Measurements from ENCODE around the gene TACC2.

Gene TACC2

GRCh38 chr10:122232769-122233168 lies 243.8 kb downstream of the TACC2 start:
- DNase-seq: peak; percentile 79

- DNase-seq: no peak
These were observed 244.9 kb downstream of the TACC2 start for GRCh38 chr10:122233857-122234348.

- DNase-seq: no peak
These were observed 245.5 kb downstream of the TACC2 start for GRCh38 chr10:122234416-122234815.

- no peak for DNase-seq
These were observed 247.8 kb downstream of the TACC2 start for GRCh38 chr10:122236690-122237306.

DNA sequence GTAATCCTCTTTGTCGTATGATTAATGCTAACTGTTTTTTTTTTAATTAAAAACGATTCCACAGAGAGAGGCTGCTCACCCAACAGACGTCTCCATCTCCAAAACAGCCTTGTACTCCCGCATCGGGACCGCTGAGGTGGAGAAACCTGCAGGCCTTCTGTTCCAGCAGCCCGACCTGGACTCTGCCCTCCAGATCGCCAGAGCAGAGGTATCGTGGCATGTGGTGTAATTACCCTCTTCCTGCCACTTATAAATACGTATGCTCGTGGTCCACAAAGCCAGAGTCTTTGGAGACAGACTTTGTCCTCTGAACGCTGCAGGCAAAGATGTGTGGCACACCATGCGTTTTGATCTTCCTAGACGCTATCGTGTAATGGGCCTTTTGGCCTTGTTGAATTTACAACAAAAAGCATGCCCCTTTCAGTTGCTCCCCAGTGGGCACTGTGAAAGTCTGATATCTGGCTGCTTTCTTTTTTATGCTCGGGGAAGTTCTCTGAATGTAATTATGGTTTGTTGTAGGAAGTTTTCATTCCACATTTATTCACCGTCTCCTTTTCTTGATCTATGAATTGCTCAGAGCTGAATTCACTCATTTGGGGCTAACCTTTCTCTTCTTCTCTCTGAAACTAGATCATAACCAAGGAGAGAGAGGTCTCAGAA lies 248.5 kb downstream of the TACC2 start:
- DNase-seq: no peak

DNA sequence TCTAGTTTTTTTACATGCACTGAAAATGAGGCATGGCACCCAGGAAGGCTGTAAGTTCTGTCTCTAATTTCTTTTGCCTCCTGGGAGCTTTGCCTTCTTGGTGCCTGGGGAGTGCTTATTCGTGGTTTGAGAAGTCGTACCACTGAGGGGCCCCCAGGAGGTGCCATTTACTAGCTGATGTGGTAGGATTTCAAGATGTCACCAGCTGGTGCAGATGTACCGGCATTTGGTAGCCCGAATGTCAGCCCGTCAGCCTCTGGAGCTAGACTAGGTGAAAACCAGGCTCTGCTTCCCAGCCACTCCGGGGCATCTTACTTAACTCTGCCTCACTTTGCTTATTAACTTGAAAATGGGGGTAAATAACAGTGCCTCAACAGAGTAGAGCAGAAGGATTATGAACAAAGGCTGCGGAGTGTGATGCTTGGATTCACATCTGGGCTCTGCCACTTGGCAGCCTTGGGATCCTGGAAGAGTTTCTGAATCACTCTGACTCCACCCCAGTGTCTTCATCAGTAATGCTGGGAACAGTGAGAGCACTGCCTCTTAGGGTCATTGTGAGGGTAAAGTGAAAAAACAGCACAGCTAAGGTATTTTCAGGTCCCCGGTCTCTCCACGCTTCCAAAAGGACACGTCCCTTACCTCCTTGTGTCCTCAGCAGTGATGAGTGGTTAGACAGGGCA lies 250.8 kb downstream of the TACC2 start:
- peak; percentile 24 for DNase-seq

DNA sequence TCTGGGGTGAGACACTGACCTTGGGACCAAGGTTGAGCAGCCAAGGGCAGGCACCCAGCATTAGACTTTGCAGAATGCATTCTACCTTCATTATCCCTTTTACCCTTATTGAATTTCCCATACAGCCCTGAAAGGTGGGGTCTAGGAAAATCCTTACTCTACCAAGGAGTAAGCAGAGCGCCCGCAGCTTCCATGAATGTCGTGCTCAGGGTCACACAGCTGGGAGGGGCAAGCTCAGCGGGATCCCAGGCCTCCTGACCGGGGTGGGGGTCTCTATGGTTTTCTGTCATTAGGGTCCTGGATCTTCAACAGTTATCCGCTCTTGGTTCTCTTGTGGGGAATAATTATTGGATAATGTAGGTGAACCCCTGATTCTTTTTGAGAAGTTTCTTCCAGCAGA lies 251.4 kb downstream of the TACC2 start:
- DNase-seq: no peak

- DNase-seq: no peak
These were observed 252.9 kb downstream of the TACC2 start for GRCh38 chr10:122241836-122242235.

GRCh38 chr10:122243550-122243949 lies 254.6 kb downstream of the TACC2 start:
- no peak for DNase-seq

DNA sequence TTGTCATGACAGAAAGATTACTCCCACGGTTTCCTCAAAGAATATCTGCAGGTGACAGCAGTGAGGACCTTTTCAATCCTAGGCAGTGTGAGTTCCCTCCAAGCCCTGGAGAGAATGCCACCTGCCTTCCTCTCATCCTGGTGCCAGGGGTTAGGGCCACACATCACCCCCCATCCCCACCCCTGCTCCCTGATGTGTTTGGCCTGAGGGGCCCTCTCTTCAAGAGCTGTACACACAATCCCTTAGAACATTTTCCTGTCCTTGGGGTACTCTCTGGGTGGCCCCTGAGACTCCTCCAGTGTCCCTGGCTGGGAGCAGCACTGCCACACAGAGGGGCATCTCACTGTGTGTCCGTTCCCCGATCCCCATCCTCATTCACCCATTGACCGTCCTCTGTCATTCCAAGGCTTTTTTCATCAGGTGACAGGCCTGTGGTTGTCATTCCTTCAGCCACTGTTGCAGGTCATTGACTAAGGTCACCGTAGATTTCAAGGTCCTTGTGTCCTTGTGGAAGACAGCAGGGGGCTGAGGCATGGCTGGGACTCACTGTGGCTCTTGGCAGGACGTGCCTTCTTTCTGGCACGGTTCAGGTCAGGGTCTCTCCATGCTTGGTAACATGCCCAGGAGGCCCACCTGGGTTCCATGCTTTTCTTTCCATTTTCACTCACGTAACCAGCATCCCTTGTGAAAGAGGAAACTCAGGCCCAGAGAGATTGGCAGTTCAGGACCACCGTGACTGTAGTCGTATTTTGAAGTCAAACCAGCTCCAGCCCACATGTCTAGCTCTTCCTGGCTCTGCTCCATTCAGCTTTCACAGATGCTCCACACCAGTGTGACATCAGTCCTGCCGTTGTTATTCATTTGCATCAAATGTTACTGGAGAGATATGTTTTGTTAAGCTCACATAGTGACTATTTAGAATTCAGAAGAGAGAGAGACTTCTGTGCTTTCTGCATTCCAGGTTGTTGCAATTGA lies 255.3 kb downstream of the TACC2 start:
- DNase-seq: no peak

DNA sequence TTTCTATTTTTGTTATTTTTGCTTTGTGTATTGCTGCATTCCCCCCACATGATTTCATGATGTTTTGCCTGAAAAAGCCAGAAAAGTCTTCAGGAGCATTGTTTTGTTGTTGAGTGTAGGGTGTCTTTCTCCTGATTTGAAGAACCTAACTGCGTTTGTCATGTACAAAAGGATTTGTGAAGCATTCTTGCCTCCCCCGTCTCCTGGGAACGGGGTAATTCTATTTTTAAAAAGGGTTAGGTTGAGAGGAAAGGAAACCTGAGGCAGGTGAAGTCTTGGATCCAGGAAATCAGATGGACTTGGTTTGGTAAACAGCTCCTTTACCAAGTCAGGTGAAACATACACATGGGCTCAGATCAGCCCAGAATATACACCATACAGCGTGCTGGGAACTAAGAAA lies 256.2 kb downstream of the TACC2 start:
- no peak for DNase-seq

- DNase-seq: no peak
These were observed 256.9 kb downstream of the TACC2 start for GRCh38 chr10:122245897-122246296.

- DNase-seq: no peak
These were observed 258.0 kb downstream of the TACC2 start for GRCh38 chr10:122246830-122247520.

- no peak for DNase-seq
These were observed 259.7 kb downstream of the TACC2 start for GRCh38 chr10:122248356-122249302.

GRCh38 chr10:122249303-122249850 lies 260.4 kb downstream of the TACC2 start:
- DNase-seq: no peak

DNA sequence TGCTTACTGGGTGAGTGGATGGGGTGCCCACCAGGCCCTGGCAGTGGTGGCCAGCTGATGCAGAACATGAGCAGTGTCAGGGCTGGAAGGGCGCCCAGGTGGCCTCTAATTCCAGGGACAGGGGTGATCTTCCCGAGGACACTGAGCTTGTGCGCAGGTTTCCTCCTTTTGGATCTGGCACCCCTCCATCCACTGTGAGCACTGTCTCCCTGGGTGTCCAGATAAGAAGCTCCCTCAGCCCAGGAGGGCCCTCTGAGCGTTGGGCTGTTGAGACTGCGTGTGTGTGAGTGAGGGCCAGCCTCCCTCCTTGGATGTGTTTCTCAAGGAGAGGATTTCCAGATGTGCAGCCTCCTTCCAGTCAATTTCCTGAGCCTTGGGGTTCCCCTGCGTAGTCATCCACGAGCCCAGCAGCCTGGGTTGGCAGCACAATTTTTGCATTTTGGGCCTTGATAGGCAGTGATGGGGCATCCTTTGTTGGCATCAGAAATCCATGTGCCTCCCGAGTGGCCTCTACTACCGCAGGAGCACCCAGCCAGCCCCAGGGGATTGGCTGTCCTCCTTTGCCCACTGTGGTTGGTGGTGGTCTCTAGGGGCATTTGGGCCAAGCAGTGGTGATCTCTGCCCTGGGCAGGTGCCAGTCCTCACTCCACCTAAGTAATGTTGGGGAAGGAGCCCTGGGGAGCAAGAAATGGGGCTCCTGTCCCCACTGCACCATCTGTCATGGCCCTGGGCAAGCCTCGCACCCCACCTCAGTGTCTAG lies 261.2 kb downstream of the TACC2 start:
- no peak for DNase-seq

GRCh38 chr10:122251459-122252255 lies 262.7 kb downstream of the TACC2 start:
- no peak for DNase-seq

DNA sequence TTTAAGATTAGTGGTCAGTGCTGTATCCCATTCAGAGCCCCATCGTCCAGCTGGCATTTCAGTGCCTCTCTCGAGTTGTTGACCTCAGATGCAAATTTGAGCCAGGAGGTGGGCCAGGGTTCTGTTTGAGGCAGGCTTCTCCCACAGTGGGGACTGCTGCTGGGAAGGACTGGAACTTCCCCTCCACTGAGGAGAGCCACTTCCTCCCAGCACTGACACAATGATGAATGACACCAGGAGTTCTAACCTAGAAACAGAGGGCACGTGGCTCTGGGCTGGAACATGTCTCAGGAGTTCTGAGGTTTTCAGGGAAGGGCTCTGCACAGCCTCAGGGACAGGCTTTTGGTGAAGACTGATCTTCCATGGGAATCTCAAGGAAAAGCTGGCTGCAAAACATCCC lies 263.8 kb downstream of the TACC2 start:
- no peak for DNase-seq

GRCh38 chr10:122253605-122254004 lies 264.6 kb downstream of the TACC2 start:
- no peak for DNase-seq
